WTC11 (cell line): ENCODE results near the gene QDPR. TPM values are rescaled to one million over a fixed set of nuclear protein-coding genes. Genes with fewer than 3 reads are reported as not detected.
A peak's percentile ranks its signal among the peaks of the same experiment; 100 is the strongest.
"Not testable (repeated sequence)": the region's sequence is repeated elsewhere in the genome, so short reads cannot be mapped to it uniquely, and the experiment has no call there.

ENCODE experiments used
- ATAC-seq: fragments of 200-7000 bp; cut with Tn5 transposase; 2 replicates; pipeline ENCODE4 v1.10.0; 2021; ENCODE audit warnings: mild to moderate bottlenecking, moderate library complexity
- CTCF ChIA-PET: fragments of 300-600 bp; sonication (Branson Sonifier 250); formaldehyde crosslinking; loops from one replicate; lab custom pipeline; 2021; ENCODE audit warnings: antibody characterized with exemption; lab: Charles Lee
- POLR2A ChIA-PET: fragments of 350-600 bp; sonication (Branson Sonifier 250); formaldehyde crosslinking; loops from one replicate; lab custom pipeline; 2021; ENCODE audit warnings: antibody characterized with exemption; lab: Charles Lee
- DNase-seq: peaks from one replicate; pipeline ENCODE4 v3.0.0; 2021; ENCODE audit warnings: low spot score
- H3K27ac Mint-ChIP-seq: 2 replicates; pipeline ENCODE4 v1.8.0; 2021; ENCODE audit warnings: mixed read lengths
- H3K27me3 Mint-ChIP-seq: 2 replicates; pipeline ENCODE4 v1.8.0; 2021; ENCODE audit warnings: low read depth, mild to moderate bottlenecking, moderate library complexity, mixed read lengths
- H3K36me3 Mint-ChIP-seq: 2 replicates; pipeline ENCODE4 v1.8.0; 2021; ENCODE audit warnings: mixed read lengths
- H3K4me1 Mint-ChIP-seq: 2 replicates; pipeline ENCODE4 v1.8.0; 2022; ENCODE audit warnings: mixed read lengths
- H3K4me3 Mint-ChIP-seq: 2 replicates; pipeline ENCODE4 v1.8.0; 2021; ENCODE audit warnings: mild to moderate bottlenecking, moderate library complexity, mixed read lengths
- H3K9me3 Mint-ChIP-seq: 2 replicates; pipeline ENCODE4 v1.8.0; 2021; ENCODE audit warnings: mixed read lengths
- ATF1 ChIP-seq: sonication (generic); formaldehyde crosslinking; IDR thresholded peaks from 2 replicates; pipeline ENCODE4 v1.8.1; 2023; ENCODE audit warnings: mild to moderate bottlenecking, moderate library complexity, missing genetic modification reagents
- CREB1 ChIP-seq: sonication (generic); formaldehyde crosslinking; IDR thresholded peaks from 2 replicates; pipeline ENCODE4 v1.8.0; 2023; ENCODE audit warnings: mild to moderate bottlenecking, missing genetic modification reagents
- FOXK1 ChIP-seq: sonication (generic); formaldehyde crosslinking; IDR thresholded peaks from 2 replicates; pipeline ENCODE4 v1.8.0; 2022; ENCODE audit warnings: mild to moderate bottlenecking, moderate library complexity, missing genetic modification reagents
- GABPB1 ChIP-seq: sonication (generic); formaldehyde crosslinking; IDR thresholded peaks from 2 replicates; pipeline ENCODE4 v1.8.1; 2023; ENCODE audit warnings: mild to moderate bottlenecking, missing genetic modification reagents
- GTF2I ChIP-seq: fragments of 250-450 bp; sonication (Bioruptor Pico); conservative IDR thresholded peaks from 2 replicates; pipeline ENCODE4 v1.4.0; 2021; ENCODE audit warnings: mild to moderate bottlenecking
- NFYB ChIP-seq: sonication (generic); formaldehyde crosslinking; conservative IDR thresholded peaks from 2 replicates; pipeline ENCODE4 v1.8.0; 2022; ENCODE audit warnings: low read depth, missing genetic modification reagents
- NR3C1 ChIP-seq: sonication (generic); formaldehyde crosslinking; conservative IDR thresholded peaks from 2 replicates; pipeline ENCODE4 v1.8.1; 2023; ENCODE audit warnings: low read depth, mild to moderate bottlenecking, missing genetic modification reagents
- SOX15 ChIP-seq: fragments of 250-450 bp; sonication (Bioruptor Pico); IDR thresholded peaks from 2 replicates; pipeline ENCODE4 v1.9.0; 2021; ENCODE audit warnings: mild to moderate bottlenecking
- SP1 ChIP-seq: sonication (generic); formaldehyde crosslinking; conservative IDR thresholded peaks from 2 replicates; pipeline ENCODE4 v1.8.1; 2022; ENCODE audit warnings: missing genetic modification reagents
- TCF7 ChIP-seq: sonication (generic); formaldehyde crosslinking; IDR thresholded peaks from 2 replicates; pipeline ENCODE4 v1.8.0; 2022; ENCODE audit warnings: mild to moderate bottlenecking, low read depth, missing genetic modification reagents, moderate library complexity
- TEAD1 ChIP-seq: sonication (generic); formaldehyde crosslinking; IDR thresholded peaks from 2 replicates; pipeline ENCODE4 v1.8.0; 2022; ENCODE audit warnings: mild to moderate bottlenecking, missing genetic modification reagents
- ZNF121 ChIP-seq: sonication (generic); formaldehyde crosslinking; IDR thresholded peaks from 2 replicates; pipeline ENCODE4 v1.8.0; 2023; ENCODE audit warnings: missing genetic modification reagents
- ZNF396 ChIP-seq: fragments of 250-450 bp; sonication (Bioruptor Pico); IDR thresholded peaks from 2 replicates; pipeline ENCODE4 v1.8.0; 2021; ENCODE audit warnings: mild to moderate bottlenecking, moderate library complexity, borderline replicate concordance
- ZNF416 ChIP-seq: fragments of 250-450 bp; sonication (Bioruptor Pico); IDR thresholded peaks from 2 replicates; pipeline ENCODE4 v1.9.0; 2021; ENCODE audit warnings: mild to moderate bottlenecking, inconsistent platforms
- total RNA-seq: library from RNA; stranded (reverse); gene quantifications from 3 replicates; pipeline ENCODE4 v1.2.3, GENCODE V29; 2021
- TF ChIP-seq, protein P1 (sequence below): sonication (generic); formaldehyde crosslinking; IDR thresholded peaks from 2 replicates; pipeline ENCODE4 v1.8.1; 2023; ENCODE audit warnings: mild to moderate bottlenecking, moderate library complexity, missing genetic modification reagents
- TF ChIP-seq, protein P2 (sequence below): sonication (generic); formaldehyde crosslinking; IDR thresholded peaks from 2 replicates; pipeline ENCODE4 v1.8.0; 2023; ENCODE audit warnings: mild to moderate bottlenecking, missing genetic modification reagents
- TF ChIP-seq, protein P3 (sequence below): fragments of 200-600 bp; IDR thresholded peaks from 2 replicates; pipeline ENCODE4 v1.8.0; 2022; ENCODE audit warnings: antibody characterized with exemption
- TF ChIP-seq, protein P4 (sequence below): sonication (generic); formaldehyde crosslinking; IDR thresholded peaks from 2 replicates; pipeline ENCODE4 v1.8.1; 2022; ENCODE audit warnings: missing genetic modification reagents, borderline replicate concordance
- TF ChIP-seq, protein P5 (sequence below): sonication (generic); formaldehyde crosslinking; conservative IDR thresholded peaks from 2 replicates; pipeline ENCODE4 v1.8.1; 2022; ENCODE audit warnings: mild to moderate bottlenecking, missing genetic modification reagents
- TF ChIP-seq, protein P6 (sequence below): sonication (generic); formaldehyde crosslinking; IDR thresholded peaks from 2 replicates; pipeline ENCODE4 v1.8.1; 2023; ENCODE audit warnings: mild to moderate bottlenecking, missing genetic modification reagents, moderate library complexity

QDPR gene
- total RNA-seq, 1 experiment from 2014 or later, result 33.6 TPM

DNA sequence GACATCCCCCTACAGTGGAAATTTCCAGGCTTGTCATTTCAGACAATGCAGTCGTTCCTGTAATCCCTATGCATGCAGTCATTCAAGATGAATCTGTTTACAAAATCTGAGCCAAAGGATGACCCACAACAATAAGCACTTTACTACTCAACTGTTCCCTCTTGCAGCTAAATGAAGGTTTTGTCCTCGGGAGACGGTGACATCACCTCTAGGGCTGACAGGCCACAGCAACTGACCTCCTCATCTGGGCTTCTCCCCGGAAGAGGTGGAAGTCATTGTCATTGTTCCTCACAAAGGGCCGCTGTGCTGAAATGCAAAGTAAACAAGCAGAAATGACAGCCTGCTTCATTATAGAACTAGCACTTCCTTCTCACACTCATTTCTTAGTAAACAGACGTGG is 32.3 kb upstream of the QDPR start:
- ChIA-PET CTCF (no interaction called here), POLR2A (interaction anchor here (1.0 kb wide), 1 partner anchor 32 kb away, joined by 3 read pairs; no protein-coding TSS in a partner anchor)
- H3K4me3 Mint-ChIP-seq, result no peak overlapping the region
- no peak for DNase-seq
- H3K27me3 Mint-ChIP-seq, result peaks cover 3% of the 10 kb centered on the region; the same call in 1 of the 2 replicates
- no peaks in the 10 kb centered on the region for H3K36me3 Mint-ChIP-seq
- no peaks in the 10 kb centered on the region for H3K9me3 Mint-ChIP-seq
- peaks cover 8% of the 10 kb centered on the region for H3K4me1 Mint-ChIP-seq
- no peak overlapping the region for H3K27ac Mint-ChIP-seq
- no peak for ATAC-seq
- peak; percentile 76 for TF ChIP-seq GABPB1 (CRISPR knock-in tag)
- no peak for TF ChIP-seq SP1

DNA sequence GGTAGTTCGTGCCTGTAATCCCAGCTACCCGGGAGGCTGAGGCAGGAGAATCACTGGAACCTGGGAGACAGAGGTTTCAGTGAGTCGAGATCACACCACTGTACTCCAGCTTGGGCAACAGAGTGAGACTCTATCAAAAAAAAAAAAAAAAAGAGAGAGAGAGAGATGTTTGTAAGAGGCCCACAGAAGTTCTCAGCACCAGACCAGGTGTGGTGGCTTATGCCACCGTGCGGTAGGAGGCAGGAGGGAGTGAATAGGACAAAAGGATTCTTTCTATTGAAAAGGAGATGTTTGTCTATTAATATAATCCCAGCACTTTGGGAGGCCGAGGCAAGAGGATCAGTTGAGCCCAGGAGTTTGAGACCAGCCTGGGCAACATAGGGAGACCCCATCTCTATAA is 25.2 kb upstream of the QDPR start:
- H3K4me1 Mint-ChIP-seq, POLR2A ChIA-PET, DNase-seq, CTCF ChIA-PET, ATAC-seq, H3K36me3 Mint-ChIP-seq, H3K27me3 Mint-ChIP-seq, H3K4me3 Mint-ChIP-seq, H3K27ac Mint-ChIP-seq: not testable (repeated sequence)
- peaks cover 11% of the 10 kb centered on the region for H3K9me3 Mint-ChIP-seq

DNA sequence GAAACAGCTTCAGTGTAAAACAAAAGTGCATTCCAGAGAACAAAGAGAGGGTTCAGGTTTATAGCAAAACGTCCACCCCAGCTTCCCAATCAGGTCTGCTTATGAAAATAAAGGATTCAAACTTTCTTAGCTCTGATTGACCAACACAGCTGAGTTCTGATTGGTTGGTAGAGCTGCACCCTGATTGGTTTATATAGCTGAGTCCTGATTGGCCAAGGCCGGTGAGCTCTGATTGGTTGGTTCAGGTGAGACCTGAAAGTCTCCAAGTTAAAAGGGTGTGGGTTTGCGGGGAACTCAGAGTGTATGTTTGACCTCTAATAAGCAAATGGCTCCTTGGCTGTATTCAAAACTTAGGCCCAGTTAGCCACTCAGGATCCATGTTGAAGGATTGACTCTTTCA is 24.0 kb upstream of the QDPR start:
- DNase-seq, result no peak
- ChIA-PET POLR2A (no interaction called here), CTCF (interaction anchor here (0.9 kb wide), 1 partner anchor 25 kb away, joined by 3 read pairs; no protein-coding TSS in a partner anchor)
- Mint-ChIP-seq H3K27me3 (no peaks in the 10 kb centered on the region), H3K4me1 (no peaks in the 10 kb centered on the region), H3K9me3 (peaks cover 11% of the 10 kb centered on the region), H3K27ac (no peak overlapping the region), H3K36me3 (no peaks in the 10 kb centered on the region), H3K4me3 (no peak overlapping the region)
- TF ChIP-seq, protein P1, sequence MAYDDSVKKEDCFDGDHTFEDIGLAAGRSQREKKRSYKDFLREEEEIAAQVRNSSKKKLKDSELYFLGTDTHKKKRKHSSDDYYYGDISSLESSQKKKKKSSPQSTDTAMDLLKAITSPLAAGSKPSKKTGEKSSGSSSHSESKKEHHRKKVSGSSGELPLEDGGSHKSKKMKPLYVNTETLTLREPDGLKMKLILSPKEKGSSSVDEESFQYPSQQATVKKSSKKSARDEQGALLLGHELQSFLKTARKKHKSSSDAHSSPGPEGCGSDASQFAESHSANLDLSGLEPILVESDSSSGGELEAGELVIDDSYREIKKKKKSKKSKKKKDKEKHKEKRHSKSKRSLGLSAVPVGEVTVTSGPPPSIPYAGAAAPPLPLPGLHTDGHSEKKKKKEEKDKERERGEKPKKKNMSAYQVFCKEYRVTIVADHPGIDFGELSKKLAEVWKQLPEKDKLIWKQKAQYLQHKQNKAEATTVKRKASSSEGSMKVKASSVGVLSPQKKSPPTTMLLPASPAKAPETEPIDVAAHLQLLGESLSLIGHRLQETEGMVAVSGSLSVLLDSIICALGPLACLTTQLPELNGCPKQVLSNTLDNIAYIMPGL (CRISPR knock-in tag), result no peak
- TF ChIP-seq SOX15 (CRISPR knock-in tag), result no peak
- TF ChIP-seq, protein P2, sequence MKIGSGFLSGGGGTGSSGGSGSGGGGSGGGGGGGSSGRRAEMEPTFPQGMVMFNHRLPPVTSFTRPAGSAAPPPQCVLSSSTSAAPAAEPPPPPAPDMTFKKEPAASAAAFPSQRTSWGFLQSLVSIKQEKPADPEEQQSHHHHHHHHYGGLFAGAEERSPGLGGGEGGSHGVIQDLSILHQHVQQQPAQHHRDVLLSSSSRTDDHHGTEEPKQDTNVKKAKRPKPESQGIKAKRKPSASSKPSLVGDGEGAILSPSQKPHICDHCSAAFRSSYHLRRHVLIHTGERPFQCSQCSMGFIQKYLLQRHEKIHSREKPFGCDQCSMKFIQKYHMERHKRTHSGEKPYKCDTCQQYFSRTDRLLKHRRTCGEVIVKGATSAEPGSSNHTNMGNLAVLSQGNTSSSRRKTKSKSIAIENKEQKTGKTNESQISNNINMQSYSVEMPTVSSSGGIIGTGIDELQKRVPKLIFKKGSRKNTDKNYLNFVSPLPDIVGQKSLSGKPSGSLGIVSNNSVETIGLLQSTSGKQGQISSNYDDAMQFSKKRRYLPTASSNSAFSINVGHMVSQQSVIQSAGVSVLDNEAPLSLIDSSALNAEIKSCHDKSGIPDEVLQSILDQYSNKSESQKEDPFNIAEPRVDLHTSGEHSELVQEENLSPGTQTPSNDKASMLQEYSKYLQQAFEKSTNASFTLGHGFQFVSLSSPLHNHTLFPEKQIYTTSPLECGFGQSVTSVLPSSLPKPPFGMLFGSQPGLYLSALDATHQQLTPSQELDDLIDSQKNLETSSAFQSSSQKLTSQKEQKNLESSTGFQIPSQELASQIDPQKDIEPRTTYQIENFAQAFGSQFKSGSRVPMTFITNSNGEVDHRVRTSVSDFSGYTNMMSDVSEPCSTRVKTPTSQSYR, result no peak
- TF ChIP-seq, protein P3, sequence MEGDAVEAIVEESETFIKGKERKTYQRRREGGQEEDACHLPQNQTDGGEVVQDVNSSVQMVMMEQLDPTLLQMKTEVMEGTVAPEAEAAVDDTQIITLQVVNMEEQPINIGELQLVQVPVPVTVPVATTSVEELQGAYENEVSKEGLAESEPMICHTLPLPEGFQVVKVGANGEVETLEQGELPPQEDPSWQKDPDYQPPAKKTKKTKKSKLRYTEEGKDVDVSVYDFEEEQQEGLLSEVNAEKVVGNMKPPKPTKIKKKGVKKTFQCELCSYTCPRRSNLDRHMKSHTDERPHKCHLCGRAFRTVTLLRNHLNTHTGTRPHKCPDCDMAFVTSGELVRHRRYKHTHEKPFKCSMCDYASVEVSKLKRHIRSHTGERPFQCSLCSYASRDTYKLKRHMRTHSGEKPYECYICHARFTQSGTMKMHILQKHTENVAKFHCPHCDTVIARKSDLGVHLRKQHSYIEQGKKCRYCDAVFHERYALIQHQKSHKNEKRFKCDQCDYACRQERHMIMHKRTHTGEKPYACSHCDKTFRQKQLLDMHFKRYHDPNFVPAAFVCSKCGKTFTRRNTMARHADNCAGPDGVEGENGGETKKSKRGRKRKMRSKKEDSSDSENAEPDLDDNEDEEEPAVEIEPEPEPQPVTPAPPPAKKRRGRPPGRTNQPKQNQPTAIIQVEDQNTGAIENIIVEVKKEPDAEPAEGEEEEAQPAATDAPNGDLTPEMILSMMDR, result no peak
- peak; percentile 78 for TF ChIP-seq NFYB
- TF ChIP-seq ZNF121, result no peak
- no peak; the same call in 1 of the 2 replicates for ATAC-seq

DNA sequence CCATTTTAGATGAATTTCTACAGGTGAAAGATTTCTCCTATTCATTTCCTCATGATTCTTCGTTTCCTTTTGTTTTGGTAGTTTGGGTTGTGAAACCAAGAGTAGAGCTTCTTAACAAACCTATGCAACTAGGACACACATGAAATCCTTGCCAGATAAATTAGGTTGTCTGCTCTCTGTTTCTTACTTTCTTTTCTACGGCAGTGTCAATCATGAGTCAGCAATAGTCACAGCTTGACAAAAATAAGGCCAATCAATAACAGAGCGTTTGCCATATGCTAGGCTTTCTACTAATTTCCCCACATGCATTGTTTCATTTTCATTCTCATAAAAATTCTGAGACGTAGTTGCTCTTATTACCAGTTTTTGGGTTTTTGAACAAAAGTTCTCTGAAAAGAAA is 23.4 kb upstream of the QDPR start:
- Mint-ChIP-seq H3K27ac (no peak overlapping the region), H3K36me3 (no peaks in the 10 kb centered on the region), H3K27me3 (no peaks in the 10 kb centered on the region), H3K4me3 (no peak overlapping the region), H3K9me3 (peaks cover 11% of the 10 kb centered on the region), H3K4me1 (no peaks in the 10 kb centered on the region)
- ATAC-seq, result no peak
- POLR2A ChIA-PET, result no interaction called here
- no peak for DNase-seq
- CTCF ChIA-PET, result interaction anchor here (0.9 kb wide), 1 partner anchor 25 kb away, joined by 3 read pairs; no protein-coding TSS in a partner anchor
- TF ChIP-seq CREB1 (CRISPR knock-in tag) (no peak), FOXK1 (CRISPR knock-in tag) (no peak), ZNF416 (no peak), ATF1 (no peak), ZNF396 (CRISPR knock-in tag) (no peak), NR3C1 (CRISPR knock-in tag) (no peak), GTF2I (CRISPR knock-in tag) (no peak), TCF7 (CRISPR knock-in tag) (no peak), TEAD1 (no peak)
- TF ChIP-seq, protein P4, sequence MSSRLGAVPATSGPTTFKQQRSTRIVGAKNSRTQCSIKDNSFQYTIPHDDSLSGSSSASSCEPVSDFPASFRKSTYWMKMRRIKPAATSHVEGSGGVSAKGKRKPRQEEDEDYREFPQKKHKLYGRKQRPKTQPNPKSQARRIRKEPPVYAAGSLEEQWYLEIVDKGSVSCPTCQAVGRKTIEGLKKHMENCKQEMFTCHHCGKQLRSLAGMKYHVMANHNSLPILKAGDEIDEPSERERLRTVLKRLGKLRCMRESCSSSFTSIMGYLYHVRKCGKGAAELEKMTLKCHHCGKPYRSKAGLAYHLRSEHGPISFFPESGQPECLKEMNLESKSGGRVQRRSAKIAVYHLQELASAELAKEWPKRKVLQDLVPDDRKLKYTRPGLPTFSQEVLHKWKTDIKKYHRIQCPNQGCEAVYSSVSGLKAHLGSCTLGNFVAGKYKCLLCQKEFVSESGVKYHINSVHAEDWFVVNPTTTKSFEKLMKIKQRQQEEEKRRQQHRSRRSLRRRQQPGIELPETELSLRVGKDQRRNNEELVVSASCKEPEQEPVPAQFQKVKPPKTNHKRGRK (CRISPR knock-in tag), result no peak
- TF ChIP-seq, protein P5, sequence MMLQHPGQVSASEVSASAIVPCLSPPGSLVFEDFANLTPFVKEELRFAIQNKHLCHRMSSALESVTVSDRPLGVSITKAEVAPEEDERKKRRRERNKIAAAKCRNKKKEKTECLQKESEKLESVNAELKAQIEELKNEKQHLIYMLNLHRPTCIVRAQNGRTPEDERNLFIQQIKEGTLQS (CRISPR knock-in tag), result no peak
- TF ChIP-seq, protein P6, sequence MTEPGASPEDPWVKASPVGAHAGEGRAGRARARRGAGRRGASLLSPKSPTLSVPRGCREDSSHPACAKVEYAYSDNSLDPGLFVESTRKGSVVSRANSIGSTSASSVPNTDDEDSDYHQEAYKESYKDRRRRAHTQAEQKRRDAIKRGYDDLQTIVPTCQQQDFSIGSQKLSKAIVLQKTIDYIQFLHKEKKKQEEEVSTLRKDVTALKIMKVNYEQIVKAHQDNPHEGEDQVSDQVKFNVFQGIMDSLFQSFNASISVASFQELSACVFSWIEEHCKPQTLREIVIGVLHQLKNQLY (CRISPR knock-in tag), result no peak
